K562 (cell line): ENCODE data around the gene H2AZ2. TPM values are rescaled to one million over a fixed set of nuclear protein-coding genes. Genes with fewer than 3 reads are reported as not detected.

Experiments used
- BCL6 ChIP-seq: fragments of 250-450 bp; sonication (Bioruptor Pico); IDR thresholded peaks from 2 replicates; pipeline ENCODE4 v1.4.0; 2020
- GATAD2A ChIP-seq: fragments of 450-650 bp; IDR thresholded peaks from 2 replicates; pipeline ENCODE4 v1.6.1; 2017
- HLTF ChIP-seq: fragments of 450-650 bp; IDR thresholded peaks from 2 replicates; pipeline ENCODE4 v1.6.1; 2016
- L3MBTL2 ChIP-seq: fragments of 450-650 bp; IDR thresholded peaks from 2 replicates; pipeline ENCODE4 v1.6.1; 2016; ENCODE audit warnings: mild to moderate bottlenecking, moderate library complexity
- MBD2 ChIP-seq: sonication (generic); IDR thresholded peaks from 2 replicates; pipeline ENCODE4 v1.6.1; 2016; ENCODE audit warnings: low read depth, borderline replicate concordance
- ZNF232 ChIP-seq: sonication (generic); formaldehyde crosslinking; IDR thresholded peaks from 2 replicates; pipeline ENCODE4 v1.8.0; 2022; ENCODE audit warnings: mild to moderate bottlenecking, missing genetic modification reagents
- ZNF277 ChIP-seq: fragments of 250-450 bp; sonication (Bioruptor Pico); IDR thresholded peaks from 2 replicates; pipeline ENCODE4 v1.8.0; 2022; ENCODE audit warnings: inconsistent platforms, mild to moderate bottlenecking, moderate library complexity, borderline replicate concordance
- polyA plus RNA-seq, 8 experiments: library from polyadenylated mRNA; depleted of rRNA in 4 of 8; stranded (reverse) in 5 of 8; unstranded in 3 of 8; fragments of >200 nt; fragmentation: Nextera tagmentation in 2 of 8; fragmentation: Illumina TruSeq in 1 of 8; extraction: Ambion mirVana in 2 of 8; extraction: Trizol in 1 of 8; gene quantifications; 2 replicates each; pipeline versions ENCODE4 v1.2.1 to v1.2.3, GENCODE V29; 2011 to 2014; ENCODE audit warnings: inconsistent platforms in 1 of 8, missing spikeins in 1 of 8
- total RNA-seq, 7 experiments: library from RNA; depleted of rRNA in 6 of 7; stranded (reverse); fragments of >200 nt in 6 of 7; fragmentation: Illumina TruSeq in 2 of 7; extraction: Trizol in 2 of 7; gene quantifications; 2 replicates each; pipeline versions ENCODE4 v1.2.1 to v1.2.3, GENCODE V29; 2011 to 2021; ENCODE audit warnings: low replicate concordance in 1 of 7
- TF ChIP-seq, protein P1 (sequence below): sonication (generic); formaldehyde crosslinking; IDR thresholded peaks from 2 replicates; pipeline ENCODE4 v1.8.0; 2022; ENCODE audit warnings: missing genetic modification reagents, mild to moderate bottlenecking, borderline replicate concordance
- TF ChIP-seq, protein P2 (sequence below), 2 experiments: fragments of 450-650 bp in 1 of 2; IDR thresholded peaks; 2 replicates each; pipeline ENCODE4 v1.6.1; 2011 to 2017; ENCODE audit warnings: low read depth in 2 of 2, antibody characterized with exemption in 1 of 2, borderline replicate concordance in 1 of 2, low read length in 1 of 2, mild to moderate bottlenecking in 1 of 2, mixed read lengths in 1 of 2; ENCODE audit not compliant: control insufficient read depth in 1 of 2
- TF ChIP-seq, protein P3 (sequence below), 2 experiments: fragments of 450-650 bp in 1 of 2; sonication (generic) in 1 of 2; formaldehyde crosslinking in 1 of 2; IDR thresholded peaks; 2 replicates each; pipeline versions ENCODE4 v1.7.1 to v1.9.0; 2016 to 2022; ENCODE audit warnings: inconsistent platforms in 1 of 2, mild to moderate bottlenecking in 1 of 2, missing genetic modification reagents in 1 of 2

The H2AZ2 gene
- total and polyA plus RNA-seq, 9 of the 15 experiments (the other 6 are each of a cell fraction or from before 2014, with no cell fraction given): 105 to 382 (median 286) TPM

GRCh38 chr7:44885394-44886317, 37.8 kb upstream of the H2AZ2 start, which contains the start of gene PURB (continued):
- TF ChIP-seq, protein P1, sequence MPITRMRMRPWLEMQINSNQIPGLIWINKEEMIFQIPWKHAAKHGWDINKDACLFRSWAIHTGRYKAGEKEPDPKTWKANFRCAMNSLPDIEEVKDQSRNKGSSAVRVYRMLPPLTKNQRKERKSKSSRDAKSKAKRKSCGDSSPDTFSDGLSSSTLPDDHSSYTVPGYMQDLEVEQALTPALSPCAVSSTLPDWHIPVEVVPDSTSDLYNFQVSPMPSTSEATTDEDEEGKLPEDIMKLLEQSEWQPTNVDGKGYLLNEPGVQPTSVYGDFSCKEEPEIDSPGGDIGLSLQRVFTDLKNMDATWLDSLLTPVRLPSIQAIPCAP (CRISPR knock-in tag): no peak
- TF ChIP-seq, protein P2, sequence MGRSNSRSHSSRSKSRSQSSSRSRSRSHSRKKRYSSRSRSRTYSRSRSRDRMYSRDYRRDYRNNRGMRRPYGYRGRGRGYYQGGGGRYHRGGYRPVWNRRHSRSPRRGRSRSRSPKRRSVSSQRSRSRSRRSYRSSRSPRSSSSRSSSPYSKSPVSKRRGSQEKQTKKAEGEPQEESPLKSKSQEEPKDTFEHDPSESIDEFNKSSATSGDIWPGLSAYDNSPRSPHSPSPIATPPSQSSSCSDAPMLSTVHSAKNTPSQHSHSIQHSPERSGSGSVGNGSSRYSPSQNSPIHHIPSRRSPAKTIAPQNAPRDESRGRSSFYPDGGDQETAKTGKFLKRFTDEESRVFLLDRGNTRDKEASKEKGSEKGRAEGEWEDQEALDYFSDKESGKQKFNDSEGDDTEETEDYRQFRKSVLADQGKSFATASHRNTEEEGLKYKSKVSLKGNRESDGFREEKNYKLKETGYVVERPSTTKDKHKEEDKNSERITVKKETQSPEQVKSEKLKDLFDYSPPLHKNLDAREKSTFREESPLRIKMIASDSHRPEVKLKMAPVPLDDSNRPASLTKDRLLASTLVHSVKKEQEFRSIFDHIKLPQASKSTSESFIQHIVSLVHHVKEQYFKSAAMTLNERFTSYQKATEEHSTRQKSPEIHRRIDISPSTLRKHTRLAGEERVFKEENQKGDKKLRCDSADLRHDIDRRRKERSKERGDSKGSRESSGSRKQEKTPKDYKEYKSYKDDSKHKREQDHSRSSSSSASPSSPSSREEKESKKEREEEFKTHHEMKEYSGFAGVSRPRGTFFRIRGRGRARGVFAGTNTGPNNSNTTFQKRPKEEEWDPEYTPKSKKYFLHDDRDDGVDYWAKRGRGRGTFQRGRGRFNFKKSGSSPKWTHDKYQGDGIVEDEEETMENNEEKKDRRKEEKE (IDR thresholded peaks at IDR 0.05; ENCODE audit: borderline replicate concordance in 1 of 2, control insufficient read depth in 1 of 2, low read depth in 2 of 2, low read length in 1 of 2): peak in 1 of 2 experiments; percentile 80; a peak in 1 of 4 replicates
- TF ChIP-seq ZNF277 (CRISPR knock-in tag): no peak
- no peak for TF ChIP-seq BCL6 (CRISPR knock-in tag)
- TF ChIP-seq, protein P3, sequence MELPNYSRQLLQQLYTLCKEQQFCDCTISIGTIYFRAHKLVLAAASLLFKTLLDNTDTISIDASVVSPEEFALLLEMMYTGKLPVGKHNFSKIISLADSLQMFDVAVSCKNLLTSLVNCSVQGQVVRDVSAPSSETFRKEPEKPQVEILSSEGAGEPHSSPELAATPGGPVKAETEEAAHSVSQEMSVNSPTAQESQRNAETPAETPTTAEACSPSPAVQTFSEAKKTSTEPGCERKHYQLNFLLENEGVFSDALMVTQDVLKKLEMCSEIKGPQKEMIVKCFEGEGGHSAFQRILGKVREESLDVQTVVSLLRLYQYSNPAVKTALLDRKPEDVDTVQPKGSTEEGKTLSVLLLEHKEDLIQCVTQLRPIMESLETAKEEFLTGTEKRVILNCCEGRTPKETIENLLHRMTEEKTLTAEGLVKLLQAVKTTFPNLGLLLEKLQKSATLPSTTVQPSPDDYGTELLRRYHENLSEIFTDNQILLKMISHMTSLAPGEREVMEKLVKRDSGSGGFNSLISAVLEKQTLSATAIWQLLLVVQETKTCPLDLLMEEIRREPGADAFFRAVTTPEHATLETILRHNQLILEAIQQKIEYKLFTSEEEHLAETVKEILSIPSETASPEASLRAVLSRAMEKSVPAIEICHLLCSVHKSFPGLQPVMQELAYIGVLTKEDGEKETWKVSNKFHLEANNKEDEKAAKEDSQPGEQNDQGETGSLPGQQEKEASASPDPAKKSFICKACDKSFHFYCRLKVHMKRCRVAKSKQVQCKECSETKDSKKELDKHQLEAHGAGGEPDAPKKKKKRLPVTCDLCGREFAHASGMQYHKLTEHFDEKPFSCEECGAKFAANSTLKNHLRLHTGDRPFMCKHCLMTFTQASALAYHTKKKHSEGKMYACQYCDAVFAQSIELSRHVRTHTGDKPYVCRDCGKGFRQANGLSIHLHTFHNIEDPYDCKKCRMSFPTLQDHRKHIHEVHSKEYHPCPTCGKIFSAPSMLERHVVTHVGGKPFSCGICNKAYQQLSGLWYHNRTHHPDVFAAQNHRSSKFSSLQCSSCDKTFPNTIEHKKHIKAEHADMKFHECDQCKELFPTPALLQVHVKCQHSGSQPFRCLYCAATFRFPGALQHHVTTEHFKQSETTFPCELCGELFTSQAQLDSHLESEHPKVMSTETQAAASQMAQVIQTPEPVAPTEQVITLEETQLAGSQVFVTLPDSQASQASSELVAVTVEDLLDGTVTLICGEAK (IDR thresholded peaks at IDR 0.05): peak; percentile 95
- TF ChIP-seq, protein P3 (CRISPR knock-in tag; IDR thresholded peaks at IDR 0.05): no peak
- no peak for TF ChIP-seq HLTF
- TF ChIP-seq ZNF232 (CRISPR knock-in tag): no peak
- peak; percentile 73; the same call in 1 of the 2 replicates for TF ChIP-seq MBD2
- peak; percentile 58 for TF ChIP-seq L3MBTL2
- TF ChIP-seq GATAD2A: no peak
